ENCODE data around the gene PDGFC.
"Not testable (repeated sequence)": the region's sequence is repeated elsewhere in the genome, so short reads cannot be mapped to it uniquely, and the experiment has no call there.

Gene PDGFC

DNA sequence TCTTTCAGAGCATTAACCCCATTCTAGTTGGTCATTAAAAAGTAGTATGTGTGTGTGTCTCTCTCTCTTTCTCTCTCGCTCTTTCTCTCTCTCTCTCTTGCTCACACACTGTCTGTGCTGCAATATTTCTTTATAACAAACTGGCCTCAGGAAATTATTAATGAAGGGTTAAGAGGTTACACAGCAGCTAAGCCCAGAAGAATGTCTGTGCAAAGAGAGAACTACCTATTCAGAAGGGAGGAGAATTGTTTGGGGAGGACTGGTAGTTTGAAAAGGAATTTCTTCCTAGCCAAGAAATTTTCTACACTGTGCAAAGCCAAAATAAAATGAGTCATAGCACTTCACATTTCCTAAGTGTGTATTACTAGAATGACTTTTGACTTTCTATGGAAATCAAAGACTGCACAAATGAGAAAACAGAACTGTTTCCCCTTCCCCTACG lies 22.2 kb downstream of the PDGFC start:
- DNase-seq = no peak

DNA sequence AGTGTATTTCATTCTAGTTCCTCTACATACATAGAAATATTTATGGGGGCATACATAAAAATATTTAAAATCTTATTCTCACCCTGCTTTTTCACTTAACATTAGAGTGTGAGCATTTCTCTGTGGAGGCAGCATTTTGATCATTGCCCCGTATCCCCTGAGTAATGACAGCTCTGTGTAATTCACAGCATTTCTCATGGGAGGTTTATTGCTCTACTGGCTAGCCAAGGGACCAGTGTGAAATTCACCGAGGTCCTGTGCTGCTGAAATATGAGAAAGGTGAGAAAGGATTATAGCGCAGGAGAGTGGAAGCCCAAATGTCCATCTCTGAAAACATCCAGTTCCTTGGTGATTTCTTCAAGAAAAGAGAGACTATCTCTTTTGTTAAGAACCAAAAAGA lies 22.9 kb downstream of the PDGFC start:
- DNase-seq = no peak

DNA sequence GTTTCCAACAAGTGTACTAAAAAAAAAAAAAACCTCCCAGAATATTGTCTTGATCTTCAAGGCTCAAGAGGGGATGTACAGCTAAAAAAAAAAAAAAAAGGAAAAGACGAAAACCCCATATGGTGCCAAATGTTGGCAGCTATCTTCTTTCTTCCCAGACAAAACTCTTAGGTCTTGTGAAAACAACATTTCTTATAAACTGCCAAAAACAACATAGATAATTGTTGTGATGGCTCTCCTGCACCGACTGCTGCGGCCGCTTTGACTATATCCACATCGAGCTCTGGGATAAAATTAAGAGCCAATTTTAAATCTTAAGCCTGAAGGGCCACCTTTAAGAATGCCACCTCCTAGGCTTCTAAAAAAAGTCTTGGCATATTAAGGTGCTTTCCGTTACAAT lies 23.5 kb downstream of the PDGFC start:
- DNase-seq = no peak

DNA sequence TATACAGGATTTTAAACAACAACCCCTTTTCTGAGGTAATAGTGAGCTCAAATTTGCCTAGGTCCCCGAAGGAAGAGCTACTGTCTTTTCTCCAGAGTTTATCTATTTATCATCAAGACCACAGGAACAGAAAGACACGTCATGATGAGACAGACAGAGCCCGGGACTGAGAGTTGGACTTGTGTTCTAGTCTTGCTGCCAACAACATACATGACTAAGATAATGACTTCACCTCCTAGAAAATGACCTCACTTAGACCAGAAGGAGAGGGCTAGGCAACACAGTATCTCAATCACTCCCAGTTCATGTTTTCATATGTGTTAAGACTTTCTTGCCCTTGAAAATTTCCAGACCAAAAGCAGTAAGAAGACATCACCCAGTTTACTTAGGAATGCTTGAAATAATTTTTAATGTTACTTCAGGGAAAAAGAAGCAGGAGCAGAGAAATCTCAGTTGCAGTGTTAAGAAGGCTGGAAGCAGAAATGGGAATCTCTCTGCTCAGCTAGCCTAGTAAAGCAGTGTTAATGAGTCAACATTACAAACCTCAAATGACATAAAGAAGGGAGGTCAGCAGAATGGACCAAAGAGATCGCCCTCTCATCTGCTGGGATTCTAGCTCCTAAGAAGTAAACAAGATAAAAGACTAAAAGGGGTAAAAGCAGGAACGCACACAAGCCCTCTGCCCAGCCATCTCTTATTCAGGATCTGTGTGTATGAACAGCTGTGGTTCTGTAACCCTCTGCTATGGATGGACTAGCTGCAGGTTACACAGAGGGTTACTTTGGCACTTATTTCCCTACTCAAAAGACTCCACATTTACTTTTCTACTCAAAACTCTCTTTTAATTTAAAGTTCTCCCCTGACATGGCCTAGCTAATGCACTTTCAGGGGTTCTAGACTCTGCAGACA lies 24.8 kb downstream of the PDGFC start:
- DNase-seq = no peak

DNA sequence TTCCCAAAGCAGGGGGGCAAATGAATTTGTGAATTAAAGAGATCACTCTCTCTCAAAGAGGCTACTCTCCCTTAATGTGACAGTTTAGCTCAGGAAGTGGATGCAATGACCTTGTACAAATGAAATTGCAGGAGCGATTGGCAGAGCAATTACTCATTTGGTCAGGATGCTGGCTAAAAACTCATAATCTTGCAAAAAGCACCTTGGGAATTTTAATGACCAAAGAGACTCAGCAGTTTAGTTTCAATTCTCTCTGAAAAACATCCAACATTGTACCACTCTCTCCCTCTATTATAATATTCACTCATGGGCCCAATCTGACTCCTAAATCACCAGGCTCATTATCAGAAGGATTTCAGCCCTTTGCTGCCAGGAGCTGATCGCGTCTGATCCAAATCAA lies 26.1 kb downstream of the PDGFC start:
- no peak for DNase-seq

DNA sequence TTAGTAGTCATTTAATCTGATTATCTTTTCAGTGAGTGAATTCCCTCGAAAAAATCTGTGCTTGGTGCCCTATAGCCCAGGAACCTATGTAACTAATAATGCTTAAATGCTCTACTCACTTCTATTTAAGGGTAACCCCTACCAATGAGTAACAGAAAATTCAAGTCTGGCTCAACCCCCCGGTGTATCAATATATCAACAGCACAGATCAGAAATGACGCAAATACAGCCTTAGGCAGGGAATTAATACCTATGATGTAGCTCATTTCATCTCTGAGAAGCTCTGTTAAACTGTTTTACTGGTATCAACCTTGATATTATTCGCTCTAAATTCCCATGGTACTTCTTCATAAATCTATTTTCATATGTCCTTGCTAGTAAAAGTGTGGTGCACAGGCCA lies 28.6 kb downstream of the PDGFC start:
- no peak for DNase-seq

DNA sequence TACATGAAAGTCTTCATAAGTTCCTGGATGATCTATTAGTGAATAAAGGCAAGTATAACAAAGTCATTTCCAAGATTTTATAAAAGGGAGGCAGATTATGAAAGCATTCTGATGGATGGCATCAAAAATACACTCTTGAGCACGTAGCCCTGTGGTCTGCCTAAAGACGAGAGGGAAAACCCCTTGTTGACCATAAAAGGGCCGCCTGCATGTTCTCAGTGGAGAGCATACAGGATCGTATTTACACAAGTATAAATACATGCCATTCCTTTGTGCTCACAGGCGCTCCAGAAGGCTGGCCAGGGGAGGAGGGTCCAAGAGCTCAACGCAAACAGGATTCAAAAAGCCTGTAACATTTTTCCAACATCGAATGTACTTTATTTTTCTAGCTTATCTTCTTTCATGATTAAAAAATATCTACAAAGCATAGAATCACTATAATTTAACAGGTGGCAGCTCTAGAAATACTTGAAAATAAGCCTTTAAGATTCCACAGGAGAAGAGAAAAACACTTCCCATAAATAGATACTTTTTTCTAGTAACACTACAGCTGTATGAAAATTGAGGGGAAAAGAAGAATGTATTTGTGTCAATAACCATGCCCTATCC lies 29.6 kb downstream of the PDGFC start:
- DNase-seq = peak; percentile 65

DNA sequence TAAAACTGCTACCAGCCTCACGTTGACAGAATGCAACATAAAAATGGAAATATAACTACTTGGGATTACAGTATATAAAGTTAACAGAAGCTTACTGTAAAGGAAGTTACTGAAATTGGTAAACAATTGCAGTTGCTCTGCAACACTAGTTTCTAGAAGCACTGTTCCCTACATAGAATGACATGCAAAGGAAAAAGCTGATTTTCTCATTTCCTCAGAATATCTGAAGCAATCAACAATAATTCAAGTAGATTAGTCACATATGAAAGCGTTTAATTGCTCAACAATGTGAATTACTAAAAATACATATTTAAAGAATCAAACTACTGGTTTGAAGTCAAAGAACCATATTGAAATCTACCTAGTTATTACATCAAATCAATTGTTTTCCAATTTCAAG lies 31.8 kb downstream of the PDGFC start:
- DNase-seq = no peak

DNA sequence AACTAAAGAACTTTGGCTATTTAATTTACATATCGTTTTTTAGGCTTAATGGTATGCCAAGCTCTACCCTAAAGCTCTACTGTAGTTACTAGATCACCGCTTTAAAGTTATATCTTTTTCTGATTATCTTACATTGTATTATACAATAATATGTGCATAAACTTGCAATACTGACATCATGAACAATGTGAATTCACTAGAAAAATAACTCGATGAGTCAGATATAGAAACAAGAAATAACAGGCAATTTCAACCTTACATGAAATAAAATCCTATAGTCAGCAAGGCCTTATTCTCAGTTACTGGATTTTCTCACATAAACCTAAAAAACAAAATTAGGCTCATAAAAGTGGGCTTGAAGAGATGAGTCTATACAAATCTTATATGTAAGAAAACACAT lies 32.5 kb downstream of the PDGFC start:
- no peak for DNase-seq

DNA sequence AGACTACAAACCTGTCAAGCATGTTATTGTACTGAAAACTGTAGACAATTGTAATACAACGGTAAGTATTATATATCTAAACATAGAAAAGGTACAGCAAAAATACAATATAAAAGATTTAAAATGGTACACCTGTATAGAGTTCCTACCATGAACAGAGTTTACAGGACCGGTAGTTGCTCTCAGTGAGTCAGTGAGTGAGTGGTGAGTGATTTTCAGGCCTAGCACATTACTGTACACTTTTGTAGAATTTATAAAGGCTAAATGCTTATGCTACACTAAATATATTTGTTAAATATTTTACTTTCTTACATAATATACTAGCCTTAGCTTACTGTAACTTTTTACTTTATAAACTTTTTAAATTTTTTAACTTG lies 37.4 kb downstream of the PDGFC start:
- DNase-seq = no peak

DNA sequence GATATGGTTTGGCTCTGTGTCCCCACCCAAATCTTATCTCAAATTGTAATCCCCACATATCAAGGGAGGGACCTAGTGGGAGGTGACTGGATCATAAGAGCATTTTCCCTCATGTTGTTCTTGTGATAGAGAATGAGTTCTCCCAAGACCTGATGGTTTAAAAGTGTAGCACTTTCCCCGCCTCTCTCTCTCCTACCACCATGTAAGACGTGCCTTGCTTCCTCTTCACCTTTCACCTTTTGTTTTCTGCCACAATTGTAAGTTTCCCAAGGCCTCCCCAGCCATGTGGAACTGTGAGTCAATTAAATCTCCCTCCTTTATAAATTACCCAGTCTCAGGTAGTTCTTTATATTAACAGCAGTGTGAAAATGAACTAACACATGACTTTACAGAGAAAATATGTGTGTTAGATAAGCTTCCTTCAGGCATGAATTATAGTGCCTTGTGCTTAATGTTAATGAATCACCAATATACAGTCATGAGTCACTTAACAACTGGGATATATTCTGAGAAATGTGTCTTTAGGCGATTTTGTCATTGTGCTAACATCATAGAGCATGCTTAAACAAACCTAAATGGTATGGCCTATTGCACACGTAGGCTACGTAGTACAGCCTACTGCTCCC lies 37.9 kb downstream of the PDGFC start:
- no peak for DNase-seq

DNA sequence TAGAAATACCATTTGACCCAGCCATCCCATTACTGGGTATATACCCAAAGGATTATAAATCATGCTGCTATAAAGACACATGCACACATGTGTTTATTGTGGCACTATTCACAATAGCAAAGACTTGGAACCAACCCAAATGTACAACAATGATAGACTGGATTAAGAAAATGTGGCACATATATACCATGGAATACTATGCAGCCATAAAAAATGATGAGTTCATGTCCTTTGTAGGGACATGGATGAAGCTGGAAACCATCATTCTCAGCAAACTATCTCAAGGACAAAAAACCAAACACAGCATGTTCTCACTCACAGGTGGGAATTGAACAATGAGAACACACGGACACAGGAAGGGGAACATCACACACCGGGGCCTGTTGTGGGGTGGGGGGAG lies 39.2 kb downstream of the PDGFC start:
- not testable (repeated sequence) for DNase-seq

DNA sequence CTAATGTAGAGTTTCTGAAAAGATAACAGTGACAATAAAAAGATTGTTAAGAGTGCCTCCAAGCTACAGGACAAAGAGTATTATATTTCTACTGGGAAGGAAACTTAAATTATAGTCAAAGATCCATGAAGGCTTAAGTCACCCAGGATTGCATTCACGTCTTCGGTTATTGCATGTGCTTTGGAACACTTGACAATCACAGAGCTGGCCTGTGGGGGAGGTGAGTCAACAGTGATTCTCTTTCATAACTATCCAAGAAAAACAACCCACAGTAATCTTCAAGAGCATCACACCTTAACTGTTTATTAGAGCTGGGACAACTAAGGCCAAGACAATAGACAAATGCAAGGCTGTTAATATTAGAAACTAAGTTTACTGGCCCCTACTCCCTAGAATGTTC lies 40.3 kb downstream of the PDGFC start:
- no peak for DNase-seq

DNA sequence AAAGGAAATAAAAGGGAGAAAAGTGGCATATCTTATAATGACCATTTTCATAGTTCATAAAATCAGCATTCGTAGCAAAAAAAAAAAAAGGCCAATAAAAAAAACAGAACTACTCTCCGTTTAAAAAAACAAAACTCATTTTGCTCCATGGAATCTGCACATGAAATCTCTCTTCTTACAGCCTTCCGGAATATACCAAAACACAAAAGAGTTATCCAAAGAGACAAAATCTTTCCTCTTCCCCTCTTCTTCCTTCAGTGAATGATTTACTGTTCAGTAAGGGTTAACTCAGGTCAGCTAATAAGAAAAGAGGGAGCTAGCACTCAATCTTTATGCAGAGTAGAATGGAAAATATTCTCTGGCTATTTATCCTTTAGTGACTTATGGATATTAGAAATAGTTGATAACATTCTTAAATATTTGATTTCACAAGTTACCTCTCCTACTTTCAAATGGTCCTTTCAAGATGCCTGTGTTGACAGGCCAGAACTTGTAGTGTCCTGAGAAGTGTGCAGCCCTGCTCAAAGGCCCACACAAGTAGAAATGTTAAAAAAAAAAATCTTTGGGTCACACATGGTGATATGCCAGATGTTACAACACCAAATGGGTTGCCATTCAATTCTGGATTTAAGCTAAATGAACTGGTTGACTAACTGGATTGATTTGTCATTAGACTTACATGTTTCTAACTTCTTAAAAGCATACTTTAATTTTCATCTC lies 42.1 kb downstream of the PDGFC start:
- DNase-seq = no peak

DNA sequence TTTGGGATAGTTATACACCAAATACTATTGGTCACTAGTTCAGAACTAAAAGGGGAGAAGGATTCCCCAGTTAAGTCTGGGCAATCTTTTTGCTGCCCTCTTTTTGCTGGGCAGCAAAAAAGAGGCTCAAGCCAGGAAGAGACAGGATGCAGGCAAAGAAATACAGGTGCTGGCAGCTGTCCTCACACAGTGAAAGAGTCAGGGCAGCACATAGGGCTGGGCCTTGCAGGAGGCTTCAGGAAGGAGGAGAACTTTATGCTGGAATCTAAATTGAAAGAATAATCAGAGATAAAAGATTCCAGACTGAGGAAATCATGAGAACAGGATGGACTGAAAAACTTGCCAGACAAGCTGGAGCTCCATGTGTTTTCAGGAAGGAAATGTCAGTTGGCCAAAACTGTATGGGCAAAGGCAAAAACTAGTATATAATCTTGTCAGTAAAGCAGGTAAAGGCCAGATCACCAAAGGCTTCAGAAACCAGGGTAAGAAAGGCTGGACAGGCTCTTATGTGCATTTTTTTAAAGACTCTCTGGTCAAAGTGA lies 46.8 kb downstream of the PDGFC start:
- no peak for DNase-seq

DNA sequence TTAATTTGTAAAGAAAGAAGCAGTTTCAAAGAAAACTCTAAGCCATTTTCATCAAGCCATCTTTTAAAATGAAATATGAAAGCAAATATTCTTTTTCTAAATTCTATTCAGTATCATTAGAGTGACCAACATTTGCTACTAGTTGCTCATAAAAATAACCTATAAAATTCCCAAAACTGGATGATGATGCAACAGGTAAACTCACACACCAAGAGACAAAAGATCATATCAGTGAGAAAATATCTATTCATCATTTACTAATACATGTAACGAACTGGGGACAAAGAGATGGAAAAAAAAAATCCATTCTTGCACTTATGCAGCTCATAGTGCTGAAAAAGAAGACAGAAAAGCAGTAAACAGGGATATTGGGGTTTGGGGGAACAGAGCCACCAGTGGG lies 48.1 kb downstream of the PDGFC start:
- no peak for DNase-seq

DNA sequence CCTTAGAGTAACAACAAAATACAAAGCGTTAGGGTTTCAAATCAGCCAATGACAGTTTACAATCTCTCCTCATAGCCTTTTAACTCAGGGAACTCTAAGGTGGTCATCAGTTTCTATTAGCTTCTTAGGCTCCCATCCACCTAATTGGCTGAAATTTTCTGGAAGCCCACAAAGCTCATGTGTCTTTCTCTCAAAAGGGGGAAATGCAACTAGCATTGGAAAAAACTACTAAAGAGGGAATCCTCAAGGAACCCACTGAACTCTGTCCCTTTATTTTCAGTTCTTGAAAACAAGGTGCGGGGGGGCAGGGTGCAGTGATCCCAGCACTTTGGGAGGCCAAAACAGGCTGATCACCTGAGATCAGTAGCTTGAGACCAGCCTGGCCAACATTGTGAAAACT lies 56.4 kb downstream of the PDGFC start:
- no peak for DNase-seq

DNA sequence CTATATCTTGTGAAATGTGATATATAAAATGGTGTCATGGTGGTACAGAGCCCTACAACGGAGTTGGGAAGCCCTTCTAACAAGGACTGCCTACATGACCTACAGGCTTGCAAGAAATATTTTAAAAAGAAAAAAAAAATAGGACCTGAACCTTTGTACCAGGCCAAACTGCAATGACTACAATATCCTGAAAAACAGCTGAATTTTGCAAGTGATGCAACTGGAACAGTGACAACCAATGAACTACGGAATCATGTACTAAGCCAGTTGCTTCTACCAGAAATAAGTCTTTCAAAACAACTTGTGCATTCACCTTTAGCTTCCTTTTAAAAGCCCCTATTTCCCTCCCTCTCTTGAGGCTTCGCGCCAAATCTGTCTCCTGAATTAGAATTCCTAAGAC lies 58.4 kb downstream of the PDGFC start:
- no peak for DNase-seq

DNA sequence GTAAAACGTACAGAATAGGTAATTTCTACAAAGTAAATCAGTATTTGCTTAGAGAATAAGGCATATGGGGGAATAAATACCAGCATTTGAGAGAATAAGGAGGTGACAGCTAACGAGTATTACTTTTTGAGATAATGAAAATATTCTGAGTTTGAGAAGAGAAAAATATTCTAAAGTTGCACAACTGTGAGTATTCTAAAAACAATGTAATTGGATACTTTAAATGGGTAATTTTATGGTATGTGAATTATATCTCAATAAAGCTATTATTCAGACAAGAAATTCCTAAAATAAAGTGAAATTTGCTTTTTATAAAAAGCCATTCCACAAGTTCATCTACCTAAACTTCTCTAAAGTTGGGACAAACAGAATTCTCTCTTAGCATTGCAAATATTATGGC lies 62.6 kb downstream of the PDGFC start:
- DNase-seq = no peak

DNA sequence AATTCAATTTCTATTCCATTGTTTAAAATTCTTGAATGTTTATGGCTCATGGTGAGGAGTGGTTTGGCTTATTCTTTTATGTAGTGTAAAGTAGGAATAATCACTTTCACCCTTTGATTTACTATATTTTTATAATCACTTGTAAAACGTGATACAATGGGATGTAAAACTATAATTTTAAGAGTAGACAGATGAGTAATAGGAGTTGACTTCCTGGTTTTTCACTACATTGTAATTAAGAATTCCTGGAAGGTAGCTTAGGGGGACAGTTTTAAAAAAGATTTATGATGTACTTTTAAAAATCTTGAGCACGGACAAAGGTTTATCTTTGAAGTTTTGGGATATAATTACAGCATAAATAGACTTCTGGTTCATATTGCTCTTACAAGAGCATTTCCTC lies 65.3 kb downstream of the PDGFC start:
- DNase-seq = no peak

DNA sequence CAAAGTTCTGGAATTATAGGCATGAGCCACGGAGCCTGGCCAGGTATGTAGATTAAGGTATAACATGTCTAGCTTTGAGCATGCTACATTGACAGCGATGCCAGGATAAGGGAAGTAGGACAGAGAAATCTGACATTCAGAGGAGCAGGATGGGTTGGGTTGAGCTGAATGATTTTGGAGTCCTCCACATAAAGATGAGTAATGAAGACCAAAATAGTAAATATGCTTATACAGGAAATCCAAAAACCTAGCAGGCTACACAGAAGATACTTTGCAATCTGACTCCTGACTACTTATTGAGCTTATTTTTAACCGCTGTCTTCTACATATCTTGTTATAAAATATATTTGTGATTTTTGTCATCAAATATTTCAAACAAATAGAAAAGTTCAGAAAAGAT lies 69.7 kb downstream of the PDGFC start:
- no peak for DNase-seq

DNA sequence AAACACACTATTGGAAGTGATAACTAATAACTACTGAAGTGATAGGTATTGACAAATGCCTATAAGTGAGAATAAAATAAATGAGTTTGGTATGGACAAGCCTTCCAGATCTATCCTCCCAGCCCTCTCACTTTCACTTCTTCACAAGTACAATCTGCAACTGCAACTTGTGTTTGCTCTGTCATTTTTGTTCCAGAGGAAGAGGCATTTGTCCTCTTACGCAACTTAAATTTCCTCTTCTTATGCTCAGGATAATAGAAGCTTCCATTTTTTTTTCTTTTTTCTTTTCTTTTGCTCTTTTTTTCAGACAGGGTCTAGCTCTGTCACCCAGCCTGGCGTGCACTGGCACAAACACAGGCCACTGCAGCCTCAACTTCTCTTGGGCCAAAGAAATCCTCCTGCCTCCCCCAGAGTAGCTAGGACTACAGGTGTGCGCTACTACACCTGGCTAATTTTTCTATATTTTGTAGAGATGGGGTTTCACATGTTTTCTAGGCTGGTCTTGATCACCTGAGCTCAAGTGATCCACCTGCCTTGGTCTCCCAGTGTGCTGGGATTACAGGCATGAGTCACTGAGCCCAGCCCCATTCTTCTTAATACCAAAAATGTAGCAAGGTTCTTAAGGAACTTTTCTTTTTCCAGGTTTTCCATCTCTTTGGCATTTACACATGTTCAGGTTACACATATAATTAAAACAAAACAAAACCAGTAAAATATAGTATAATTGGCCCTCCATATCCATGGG lies 73.1 kb downstream of the PDGFC start:
- no peak for DNase-seq

DNA sequence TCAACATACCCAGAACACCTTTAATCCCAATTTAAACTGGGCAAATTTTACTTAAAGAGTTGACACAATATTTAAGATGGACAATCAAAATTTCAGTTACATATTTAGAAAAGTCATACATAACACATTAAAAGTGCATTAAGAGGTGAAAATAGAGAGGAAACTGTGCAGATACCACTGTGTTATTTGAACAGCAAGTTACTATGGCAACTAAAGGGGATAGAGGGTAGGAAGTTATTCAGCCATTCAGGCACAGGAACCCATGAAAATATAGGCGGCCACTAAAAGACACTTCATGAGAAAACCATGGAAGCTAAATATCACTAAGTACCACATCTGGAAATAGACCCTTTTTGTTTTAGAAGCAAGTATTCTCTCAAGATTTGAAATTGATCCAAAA lies 75.1 kb downstream of the PDGFC start:
- DNase-seq = no peak

Data from left hindlimb (tissue), 1 donor.